H1 (cell line): ENCODE results near the gene TXNDC8. TPM values are rescaled to one million over a fixed set of nuclear protein-coding genes. Genes with fewer than 3 reads are reported as not detected.

Experiments used
- CTCF ChIA-PET: fragments of 300-600 bp; sonication (Branson Sonifier 250); formaldehyde crosslinking; loops from one replicate; lab custom pipeline; 2021; ENCODE audit not compliant: partially characterized antibody; lab: Charles Lee
- POLR2A ChIA-PET: fragments of 300-600 bp; sonication (Branson Sonifier 250); formaldehyde crosslinking; loops from one replicate; lab custom pipeline; 2021; ENCODE audit warnings: inconsistent platforms; ENCODE audit not compliant: partially characterized antibody; lab: Charles Lee
- DNase-seq, 2 experiments: peaks; one replicate each; pipeline versions ENCODE4 v3.0.0 to v3.0.0-alpha.2; 2010 to 2022; ENCODE audit warnings: low spot score in 2 of 2, low read depth in 1 of 2, mixed read lengths in 1 of 2
- FAIRE-seq: peaks from 2 replicates; lab custom pipeline; 2011; peaks lifted over from hg19 to GRCh38; lab: Jason Lieb, UNC
- H2AFZ ChIP-seq: 2 replicates; pipeline ENCODE4 v1.8.1; 2012; ENCODE audit warnings: low read length, inconsistent platforms
- H2AK5ac ChIP-seq: 2 replicates; pipeline ENCODE4 v1.6.1; 2013; ENCODE audit warnings: low read depth, low read length
- H2BK120ac ChIP-seq: replicated peaks from 2 replicates; pipeline ENCODE3; 2013; ENCODE audit warnings: low read depth, low read length, inconsistent platforms
- H2BK12ac ChIP-seq: 2 replicates; pipeline ENCODE4 v1.6.1; 2013; ENCODE audit warnings: low read depth, low read length
- H2BK15ac ChIP-seq: 2 replicates; pipeline ENCODE4 v1.6.1; 2013; ENCODE audit warnings: low read length
- H2BK20ac ChIP-seq: 2 replicates; pipeline ENCODE4 v1.6.1; 2013; ENCODE audit warnings: low read length
- H2BK5ac ChIP-seq: 2 replicates; pipeline ENCODE4 v1.6.1; 2013; ENCODE audit warnings: low read depth, low read length
- H3K14ac ChIP-seq: 2 replicates; pipeline ENCODE4 v1.6.1; 2013; ENCODE audit warnings: inconsistent platforms; ENCODE audit not compliant: insufficient read length
- H3K18ac ChIP-seq: 2 replicates; pipeline ENCODE4 v1.6.1; 2013; ENCODE audit warnings: low read length; ENCODE audit errors: extremely low read depth
- H3K23ac ChIP-seq: 2 replicates; pipeline ENCODE4 v1.6.1; 2013; ENCODE audit warnings: inconsistent platforms; ENCODE audit not compliant: insufficient read length
- H3K23me2 ChIP-seq: 2 replicates; pipeline ENCODE4 v1.6.1; 2013; ENCODE audit warnings: low read depth, low read length
- H3K27ac ChIP-seq: 2 replicates; pipeline ENCODE4 v1.6.1; 2011; ENCODE audit warnings: low read depth, low read length, inconsistent platforms
- H3K27me3 ChIP-seq, 4 experiments: replicated peaks in 1 of 4; 1 replicate in 1 of 4; 2 replicates in 3 of 4; pipeline versions ENCODE4 v1.6.1 to v1.8.1; 2011 to 2013; ENCODE audit warnings: low read length in 3 of 4, mild to moderate bottlenecking in 3 of 4, inconsistent platforms in 2 of 4, mixed read lengths in 2 of 4, moderate library complexity in 1 of 4; ENCODE audit not compliant: control insufficient read depth in 3 of 4, insufficient read depth in 3 of 4; ENCODE audit errors: extremely low read depth in 1 of 4
- H3K36me3 ChIP-seq, 4 experiments: 2 replicates each; pipeline versions ENCODE4 v1.6.1 to v1.8.1; 2011 to 2013; ENCODE audit warnings: mild to moderate bottlenecking in 4 of 4, low read length in 3 of 4, moderate library complexity in 2 of 4, control low read depth in 1 of 4, inconsistent platforms in 1 of 4; ENCODE audit not compliant: insufficient read depth in 4 of 4, control insufficient read depth in 2 of 4
- H3K4ac ChIP-seq: replicated peaks from 2 replicates; pipeline ENCODE3; 2013; ENCODE audit warnings: low read length, low read depth, mixed read lengths, inconsistent platforms; ENCODE audit not compliant: insufficient read length
- H3K4me1 ChIP-seq, 4 experiments: replicated peaks in 1 of 4; 1 replicate in 1 of 4; 2 replicates in 3 of 4; pipeline versions ENCODE4 v1.6.1 to v1.8.1; 2011 to 2013; ENCODE audit warnings: low read length in 3 of 4, inconsistent platforms in 2 of 4, mixed read lengths in 1 of 4; ENCODE audit not compliant: insufficient read depth in 4 of 4, control insufficient read depth in 3 of 4
- H3K4me2 ChIP-seq, 2 experiments: 2 replicates each; pipeline versions ENCODE4 v1.6.1 to v1.8.1; 2011 to 2013; ENCODE audit warnings: low read depth in 2 of 2, low read length in 2 of 2, control low read depth in 1 of 2, inconsistent platforms in 1 of 2, mild to moderate bottlenecking in 1 of 2; ENCODE audit not compliant: insufficient read depth in 1 of 2
- H3K4me3 ChIP-seq, 4 experiments: fragments of 200-600, 300-600 bp in 1 of 4; sonication (generic), shearing (Covaris generic), sonication (Bioruptor Twin) in 1 of 4; 2 replicates each; pipeline versions ENCODE4 v1.5.1 to v1.8.1; 2011 to 2016; ENCODE audit warnings: low read length in 4 of 4, low read depth in 3 of 4, control low read depth in 2 of 4, inconsistent platforms in 2 of 4, mild to moderate bottlenecking in 2 of 4, mixed read lengths in 1 of 4, moderate library complexity in 1 of 4; ENCODE audit not compliant: insufficient read depth in 2 of 4; ENCODE audit errors: extremely low read depth in 1 of 4
- H3K56ac ChIP-seq: replicated peaks from 2 replicates; pipeline ENCODE3; 2013; ENCODE audit warnings: low read depth, mild to moderate bottlenecking, mixed read lengths, low read length, inconsistent platforms; ENCODE audit not compliant: insufficient read length
- H3K79me1 ChIP-seq: 2 replicates; pipeline ENCODE4 v1.6.1; 2013; ENCODE audit warnings: low read depth, low read length, control low read depth
- H3K79me2 ChIP-seq, 2 experiments: 2 replicates each; pipeline versions ENCODE4 v1.6.1 to v1.8.1; 2012 to 2013; ENCODE audit warnings: low read length in 2 of 2, mild to moderate bottlenecking in 2 of 2, inconsistent platforms in 1 of 2; ENCODE audit not compliant: insufficient read depth in 2 of 2, control insufficient read depth in 1 of 2
- H3K9ac ChIP-seq, 4 experiments: replicated peaks in 1 of 4; 1 replicate in 1 of 4; 2 replicates in 3 of 4; pipeline versions ENCODE4 v1.6.1 to v1.8.1; 2011 to 2013; ENCODE audit warnings: low read depth in 3 of 4, low read length in 3 of 4, control low read depth in 2 of 4, mild to moderate bottlenecking in 2 of 4, moderate library complexity in 2 of 4, inconsistent platforms in 1 of 4; ENCODE audit errors: extremely low read depth in 1 of 4
- H3K9me3 ChIP-seq, 2 experiments: 2 replicates each; pipeline versions ENCODE4 v1.6.1 to v1.8.1; 2012 to 2013; ENCODE audit warnings: mild to moderate bottlenecking in 2 of 2, moderate library complexity in 2 of 2, control low read depth in 1 of 2, inconsistent platforms in 1 of 2, low read depth in 1 of 2, low read length in 1 of 2, mixed read lengths in 1 of 2; ENCODE audit not compliant: insufficient read depth in 2 of 2
- H4K20me1 ChIP-seq, 2 experiments: replicated peaks in 1 of 2; 2 replicates each; pipeline versions ENCODE3 to v1.8.1; 2011 to 2013; ENCODE audit warnings: inconsistent platforms in 2 of 2, low read length in 2 of 2, mild to moderate bottlenecking in 1 of 2; ENCODE audit not compliant: insufficient read depth in 2 of 2, control insufficient read depth in 1 of 2
- H4K5ac ChIP-seq: 2 replicates; pipeline ENCODE4 v1.6.1; 2013; ENCODE audit warnings: low read length, low read depth, mixed read lengths, inconsistent platforms; ENCODE audit not compliant: insufficient read length
- H4K8ac ChIP-seq: 2 replicates; pipeline ENCODE4 v1.8.0; 2013; ENCODE audit warnings: mild to moderate bottlenecking, moderate library complexity, low read length, inconsistent platforms; ENCODE audit not compliant: insufficient read depth; ENCODE audit errors: extremely low read depth
- H4K91ac ChIP-seq: replicated peaks from 2 replicates; pipeline ENCODE3; 2013; ENCODE audit warnings: low read length, mixed read lengths, inconsistent platforms; ENCODE audit not compliant: insufficient read length
- BACH1 ChIP-seq: IDR thresholded peaks from 2 replicates; pipeline ENCODE4 v1.6.1; 2012; ENCODE audit warnings: low read length, improper control_type of control experiment
- BCL11A ChIP-seq, 2 experiments: IDR thresholded peaks; one replicate each; pipeline ENCODE4 v1.6.1; 2011; ENCODE audit warnings: low read depth in 2 of 2, low read length in 2 of 2, mild to moderate bottlenecking in 2 of 2
- CREB1 ChIP-seq: IDR thresholded peaks from 2 replicates; pipeline ENCODE4 v1.6.1; 2012; ENCODE audit warnings: inconsistent platforms
- EGR1 ChIP-seq: IDR thresholded peaks from 2 replicates; pipeline ENCODE4 v1.6.1; 2011; ENCODE audit warnings: low read depth, low read length, borderline replicate concordance
- EP300 ChIP-seq, 2 experiments: IDR thresholded peaks; 1 replicate in 1 of 2; 2 replicates in 1 of 2; pipeline ENCODE4 v1.6.1; 2011 to 2012; ENCODE audit warnings: low read depth in 2 of 2, low read length in 2 of 2, mild to moderate bottlenecking in 2 of 2, borderline replicate concordance in 1 of 2, inconsistent platforms in 1 of 2, moderate library complexity in 1 of 2
- FOSL1 ChIP-seq: IDR thresholded peaks from 2 replicates; pipeline ENCODE4 v1.6.1; 2011; ENCODE audit warnings: mild to moderate bottlenecking, low read depth, low read length, moderate library complexity; ENCODE audit not compliant: insufficient read depth
- HDAC2 ChIP-seq, 2 experiments: fragments of 300-600 bp in 1 of 2; sonication (generic) in 1 of 2; IDR thresholded peaks; 2 replicates each; pipeline ENCODE4 v1.6.1; 2011 to 2012; ENCODE audit warnings: low read depth in 2 of 2, low read length in 2 of 2, mild to moderate bottlenecking in 2 of 2, moderate library complexity in 2 of 2, borderline replicate concordance in 1 of 2, inconsistent platforms in 1 of 2
- JUN ChIP-seq: IDR thresholded peaks from 2 replicates; pipeline ENCODE4 v1.6.1; 2011; ENCODE audit warnings: low read depth, mild to moderate bottlenecking, improper control_type of control experiment, low read length
- JUND ChIP-seq: IDR thresholded peaks from 2 replicates; pipeline ENCODE4 v1.6.1; 2011; ENCODE audit warnings: mild to moderate bottlenecking, improper control_type of control experiment, low read length
- KDM5A ChIP-seq: fragments of 200-600 bp; IDR thresholded peaks from 2 replicates; pipeline ENCODE4 v1.7.1; 2012; ENCODE audit warnings: mild to moderate bottlenecking, low read length, inconsistent platforms, mixed read lengths
- RFX5 ChIP-seq: IDR thresholded peaks from 2 replicates; pipeline ENCODE4 v1.6.1; 2011; ENCODE audit warnings: low read depth, low read length, improper control_type of control experiment, borderline replicate concordance
- SAP30 ChIP-seq: fragments of 300-600 bp; sonication (generic); IDR thresholded peaks from 2 replicates; pipeline ENCODE4 v1.7.1; 2012; ENCODE audit warnings: low read length, moderate library complexity, mild to moderate bottlenecking, inconsistent platforms; ENCODE audit not compliant: insufficient read depth, insufficient replicate concordance
- WGBS, 2 experiments: shearing (Covaris generic) in 1 of 2; methylation state at CpG; one replicate each; pipeline versions ENCODE4 v1.1.6 to v1.1.7; 2013 to 2015; ENCODE audit warnings: low lambda C conversion rate in 2 of 2, mixed read lengths in 2 of 2, inconsistent platforms in 1 of 2, low coverage in 1 of 2, missing lambda C conversion rate in 1 of 2; ENCODE audit not compliant: insufficient replicate concordance in 2 of 2, insufficient coverage in 1 of 2, insufficient read length in 1 of 2; ENCODE audit errors: extremely low coverage in 1 of 2, missing lambda C conversion rate in 1 of 2; 5-methylcytosine and 5-hydroxymethylcytosine counted together
- polyA plus RNA-seq, 7 experiments: library from polyadenylated mRNA; depleted of rRNA in 3 of 7; stranded (reverse) in 5 of 7; unstranded in 2 of 7; fragments of >200 nt in 5 of 7; fragments of 200-250 nt in 2 of 7; gene quantifications; 1 replicate in 5 of 7; 2 replicates in 1 of 7; 4 replicates in 1 of 7; pipeline versions ENCODE4 v1.2.1 to v1.2.3, GENCODE V29; 2011 to 2013; ENCODE audit warnings: missing spikeins in 2 of 7, mixed read lengths in 2 of 7
- total RNA-seq: library from RNA; stranded (reverse); fragmentation: NEBNext Ultra II Directional; extraction: Animal tissue kit (Norgen Biotek cat#: 25700); gene quantifications from 2 replicates; pipeline ENCODE4 v1.2.1, GENCODE V29; 2021
- TF ChIP-seq, protein P1 (sequence below): IDR thresholded peaks from 2 replicates; pipeline ENCODE4 v1.6.1; 2012; ENCODE audit warnings: inconsistent platforms

The TXNDC8 gene
- total and polyA plus RNA-seq, 2 of the 8 experiments (the other 6 are each of a cell fraction or from before 2014, with no cell fraction given): not detected

- no peaks in the 10 kb centered on the region; a peak in 1 of 7 replicates for H3K27me3 ChIP-seq
- H2BK12ac ChIP-seq: no peak overlapping the region
- H3K4me1 ChIP-seq: peaks cover 8 to 18% (median 9%) of the 10 kb centered on the region in 4 experiments
- DNase-seq (no peak), FAIRE-seq (no peak)
- ChIA-PET POLR2A (interaction anchor here (2.7 to 4.1 kb wide), 2 partner anchors 11 to 20 kb away, joined by 7 to 44 read pairs; no protein-coding TSS in a partner anchor), CTCF (interaction anchor here (0.6 to 4.1 kb wide), 3 partner anchors 10 to 44 kb away, joined by 3 to 16 read pairs (median 4); no protein-coding TSS in a partner anchor)
- no peak overlapping the region for H4K8ac ChIP-seq
- no peak overlapping the region for H3K18ac ChIP-seq
- no peak overlapping the region for H2BK20ac ChIP-seq
- H2AFZ ChIP-seq: no peak overlapping the region
- no peak overlapping the region for H2BK120ac ChIP-seq
- H3K23me2 ChIP-seq: peaks cover 11% of the 10 kb centered on the region
- H3K9me3 ChIP-seq: no peaks in the 10 kb centered on the region
- H4K91ac ChIP-seq: no peak overlapping the region
- no peaks in the 10 kb centered on the region for H3K36me3 ChIP-seq
- no peak overlapping the region for H3K27ac ChIP-seq
- peaks cover 3 to 9% of the 10 kb centered on the region in 2 experiments for H4K20me1 ChIP-seq
- peaks cover 23 to 24% of the 10 kb centered on the region in 2 experiments for H3K79me2 ChIP-seq
- no peak overlapping the region for H3K23ac ChIP-seq
- WGBS, 2 experiments: 84% methylated on average over 3 of the region's 3 CpGs; no CpG with 5 or more reads in 1 of the 2 experiments
- no peak overlapping the region for H3K14ac ChIP-seq
- no peak overlapping the region for H4K5ac ChIP-seq
- H3K4me2 ChIP-seq: no peak overlapping the region
- H3K4ac ChIP-seq: no peak overlapping the region
- H2BK5ac ChIP-seq: no peak overlapping the region
- no peak overlapping the region for H2AK5ac ChIP-seq
- H3K9ac ChIP-seq: no peak overlapping the region
- no peak overlapping the region for H3K56ac ChIP-seq
- no peak overlapping the region for H2BK15ac ChIP-seq
- peaks cover 5% of the 10 kb centered on the region; the same call in 1 of the 2 replicates for H3K79me1 ChIP-seq
- H3K4me3 ChIP-seq: no peak overlapping the region
- TF ChIP-seq HDAC2 (IDR thresholded peaks at IDR 0.05; ENCODE audit: borderline replicate concordance in 1 of 2, low read depth in 2 of 2, low read length in 2 of 2): no peak
- TF ChIP-seq EGR1: no peak
- no peak for TF ChIP-seq RFX5
- TF ChIP-seq EP300 (IDR thresholded peaks at IDR 0.05; ENCODE audit: borderline replicate concordance in 1 of 2, low read depth in 2 of 2, low read length in 2 of 2): no peak
- TF ChIP-seq CREB1: no peak
- TF ChIP-seq BACH1: no peak
- TF ChIP-seq JUND: no peak
- no peak for TF ChIP-seq BCL11A (IDR thresholded peaks at IDR 0.05; ENCODE audit: low read depth in 2 of 2, low read length in 2 of 2)
- TF ChIP-seq KDM5A: no peak
- no peak for TF ChIP-seq FOSL1
- TF ChIP-seq JUN: no peak
- TF ChIP-seq, protein P1, sequence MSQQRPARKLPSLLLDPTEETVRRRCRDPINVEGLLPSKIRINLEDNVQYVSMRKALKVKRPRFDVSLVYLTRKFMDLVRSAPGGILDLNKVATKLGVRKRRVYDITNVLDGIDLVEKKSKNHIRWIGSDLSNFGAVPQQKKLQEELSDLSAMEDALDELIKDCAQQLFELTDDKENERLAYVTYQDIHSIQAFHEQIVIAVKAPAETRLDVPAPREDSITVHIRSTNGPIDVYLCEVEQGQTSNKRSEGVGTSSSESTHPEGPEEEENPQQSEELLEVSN: no peak
- TF ChIP-seq SAP30: no peak
Observed at GRCh38 chr9:110258690-110259091, 79.0 kb downstream of the TXNDC8 start.
